GM15510 (cell line): Measurements from ENCODE around the gene TRIM38.

ENCODE experiments used
- POLR2A ChIP-seq: IDR thresholded peaks from 3 replicates; pipeline ENCODE4 v1.6.1; 2011; ENCODE audit warnings: borderline replicate concordance; ENCODE audit not compliant: insufficient read length; ENCODE audit errors: extremely low read depth

TRIM38 gene

GRCh38 chr6:26009817-26010216, 47.2 kb downstream of the TRIM38 start:
- no peak for TF ChIP-seq POLR2A

GRCh38 chr6:26012061-26012460, 49.5 kb downstream of the TRIM38 start:
- TF ChIP-seq POLR2A = no peak

GRCh38 chr6:26016245-26016962, 53.8 kb downstream of the TRIM38 start:
- TF ChIP-seq POLR2A = no peak

DNA sequence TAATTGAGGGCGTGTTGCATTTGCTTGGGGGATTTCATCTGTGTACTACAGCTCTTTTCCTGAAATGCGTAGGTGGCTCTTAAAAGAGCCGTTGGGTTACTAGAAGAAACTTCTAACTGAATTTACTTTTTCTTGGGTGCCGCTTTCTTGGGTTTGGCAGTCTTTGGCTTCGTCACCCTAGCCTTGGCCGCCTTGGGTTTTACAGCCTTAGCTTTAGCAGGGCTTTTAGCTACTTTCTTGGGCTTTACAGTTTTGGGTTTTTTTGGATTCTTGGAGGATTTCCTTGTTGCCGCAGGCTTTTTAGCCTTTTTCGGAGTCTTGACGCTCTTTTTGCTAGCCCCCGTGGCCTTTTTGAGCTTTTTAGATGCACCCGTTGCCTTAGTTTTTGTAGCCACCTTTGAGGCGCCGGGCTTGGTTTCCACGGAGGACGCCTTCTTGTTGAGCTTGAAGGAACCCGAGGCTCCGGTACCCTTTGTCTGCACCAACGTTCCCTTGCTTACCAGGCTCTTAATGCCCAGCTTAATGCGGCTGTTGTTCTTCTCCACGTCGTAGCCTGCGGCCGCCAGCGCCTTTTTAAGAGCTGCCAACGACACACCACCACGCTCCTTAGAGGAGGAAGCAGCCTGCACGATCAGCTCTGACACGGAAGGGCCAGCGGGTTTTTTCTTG, 54.5 kb downstream of the TRIM38 start:
- no peak for TF ChIP-seq POLR2A

DNA sequence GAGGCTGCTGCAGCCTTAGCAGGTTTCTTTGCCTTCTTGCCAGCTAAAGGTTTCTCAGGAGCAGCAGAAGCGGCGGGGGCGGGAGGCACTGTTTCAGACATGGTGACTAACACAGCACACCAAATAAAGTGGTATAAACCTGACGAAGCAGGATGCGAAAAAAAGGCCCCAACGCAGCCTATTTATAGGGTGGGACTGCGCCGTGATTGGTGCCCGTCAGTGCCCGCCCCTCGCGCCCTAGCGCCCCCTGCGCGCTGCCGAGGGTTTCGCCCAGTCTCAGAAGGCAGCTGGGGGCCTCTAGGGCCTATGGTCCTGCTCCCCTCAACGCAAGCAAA, 55.0 kb downstream of the TRIM38 start:
- peak; percentile 35 for TF ChIP-seq POLR2A

GRCh38 chr6:26019261-26019830, 56.7 kb downstream of the TRIM38 start:
- TF ChIP-seq POLR2A = no peak

DNA sequence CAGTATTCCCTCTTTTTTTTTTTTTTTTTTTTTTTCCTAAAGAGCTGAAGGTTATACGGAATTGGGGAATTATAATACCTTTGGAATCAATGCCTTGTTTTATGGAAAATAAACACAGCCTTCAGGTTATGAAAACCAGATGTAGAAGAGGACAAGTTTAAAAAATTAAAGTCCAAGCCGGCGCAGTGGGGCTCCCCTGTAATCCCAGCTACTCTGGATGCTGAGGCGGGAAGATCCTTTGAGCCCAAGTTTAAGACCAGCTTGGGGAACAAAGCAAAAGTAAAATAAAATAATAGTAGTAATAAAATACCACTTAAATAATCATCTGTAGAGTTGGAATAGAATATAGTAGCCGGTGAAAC, 57.3 kb downstream of the TRIM38 start:
- no peak for TF ChIP-seq POLR2A

- peak; percentile 100 for TF ChIP-seq POLR2A
Observed at GRCh38 chr6:26020329-26021000, 57.9 kb downstream of the TRIM38 start.

DNA sequence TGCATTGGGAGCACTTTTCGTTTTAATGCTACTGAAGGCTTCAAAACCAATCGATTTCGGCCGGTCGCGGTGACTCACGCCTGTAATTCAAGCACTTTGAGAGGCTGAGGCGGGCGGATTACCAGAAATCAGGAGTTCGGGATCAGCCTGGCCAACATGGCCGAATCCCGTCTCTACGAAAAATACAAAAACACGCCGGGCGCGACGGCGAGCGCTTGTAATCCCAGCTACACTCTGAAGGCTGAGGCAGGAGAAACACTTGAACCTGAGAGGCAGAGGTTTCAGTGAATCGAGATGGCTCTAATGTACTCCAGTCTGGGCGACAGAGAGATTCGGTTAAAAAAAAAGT, 58.4 kb downstream of the TRIM38 start:
- TF ChIP-seq POLR2A = no peak

DNA sequence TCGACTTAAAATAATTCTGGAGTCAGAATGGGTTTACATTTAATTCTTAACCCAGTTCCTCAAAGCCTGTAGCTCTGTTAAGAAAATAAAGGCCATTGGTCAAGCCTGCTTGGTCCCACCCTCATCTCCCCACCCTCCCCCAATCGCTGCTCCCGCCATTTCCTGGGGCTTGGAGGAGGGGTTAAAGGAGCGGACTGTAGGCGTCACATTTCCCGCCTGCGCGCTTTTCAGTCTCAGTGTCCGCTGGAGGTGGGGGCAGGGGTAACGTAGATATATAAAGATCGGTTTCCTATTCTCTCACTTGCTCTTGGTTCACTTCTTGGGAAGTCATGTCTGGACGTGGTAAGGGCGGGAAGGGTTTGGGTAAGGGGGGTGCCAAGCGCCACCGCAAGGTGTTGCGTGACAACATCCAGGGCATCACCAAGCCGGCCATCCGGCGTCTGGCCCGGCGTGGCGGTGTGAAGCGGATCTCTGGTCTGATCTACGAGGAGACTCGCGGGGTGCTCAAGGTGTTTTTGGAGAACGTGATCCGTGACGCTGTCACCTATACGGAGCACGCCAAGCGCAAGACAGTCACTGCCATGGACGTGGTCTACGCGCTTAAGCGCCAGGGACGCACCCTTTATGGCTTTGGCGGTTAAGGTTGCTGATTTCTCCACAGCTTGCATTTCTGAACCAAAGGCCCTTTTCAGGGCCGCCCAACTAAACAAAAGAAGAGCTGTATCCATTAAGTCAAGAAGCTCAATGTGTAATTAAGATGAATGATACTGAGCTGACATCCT, 58.9 kb downstream of the TRIM38 start:
- TF ChIP-seq POLR2A = peak; percentile 98

DNA sequence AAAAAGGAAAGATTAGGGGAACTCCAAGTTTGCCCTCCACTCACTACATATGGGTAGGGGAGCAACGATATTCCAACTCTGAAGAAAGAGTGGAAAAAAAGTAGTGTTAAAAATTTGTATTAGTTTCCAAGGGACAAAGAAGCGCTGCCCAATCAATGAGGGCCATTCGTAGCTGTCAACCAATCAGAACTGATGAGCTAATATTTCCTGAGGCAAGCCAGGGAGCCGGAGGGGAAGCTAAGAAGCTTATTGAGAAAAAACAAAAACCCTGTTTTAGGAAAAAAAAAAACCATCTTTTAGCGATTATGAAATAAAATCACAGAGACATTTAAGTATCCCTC, 59.5 kb downstream of the TRIM38 start:
- TF ChIP-seq POLR2A = no peak

- no peak for TF ChIP-seq POLR2A
Observed at GRCh38 chr6:26022737-26023136, 60.1 kb downstream of the TRIM38 start.

GRCh38 chr6:26024651-26025046, 62.0 kb downstream of the TRIM38 start:
- no peak for TF ChIP-seq POLR2A

GRCh38 chr6:26025047-26025893, 62.7 kb downstream of the TRIM38 start:
- no peak for TF ChIP-seq POLR2A

DNA sequence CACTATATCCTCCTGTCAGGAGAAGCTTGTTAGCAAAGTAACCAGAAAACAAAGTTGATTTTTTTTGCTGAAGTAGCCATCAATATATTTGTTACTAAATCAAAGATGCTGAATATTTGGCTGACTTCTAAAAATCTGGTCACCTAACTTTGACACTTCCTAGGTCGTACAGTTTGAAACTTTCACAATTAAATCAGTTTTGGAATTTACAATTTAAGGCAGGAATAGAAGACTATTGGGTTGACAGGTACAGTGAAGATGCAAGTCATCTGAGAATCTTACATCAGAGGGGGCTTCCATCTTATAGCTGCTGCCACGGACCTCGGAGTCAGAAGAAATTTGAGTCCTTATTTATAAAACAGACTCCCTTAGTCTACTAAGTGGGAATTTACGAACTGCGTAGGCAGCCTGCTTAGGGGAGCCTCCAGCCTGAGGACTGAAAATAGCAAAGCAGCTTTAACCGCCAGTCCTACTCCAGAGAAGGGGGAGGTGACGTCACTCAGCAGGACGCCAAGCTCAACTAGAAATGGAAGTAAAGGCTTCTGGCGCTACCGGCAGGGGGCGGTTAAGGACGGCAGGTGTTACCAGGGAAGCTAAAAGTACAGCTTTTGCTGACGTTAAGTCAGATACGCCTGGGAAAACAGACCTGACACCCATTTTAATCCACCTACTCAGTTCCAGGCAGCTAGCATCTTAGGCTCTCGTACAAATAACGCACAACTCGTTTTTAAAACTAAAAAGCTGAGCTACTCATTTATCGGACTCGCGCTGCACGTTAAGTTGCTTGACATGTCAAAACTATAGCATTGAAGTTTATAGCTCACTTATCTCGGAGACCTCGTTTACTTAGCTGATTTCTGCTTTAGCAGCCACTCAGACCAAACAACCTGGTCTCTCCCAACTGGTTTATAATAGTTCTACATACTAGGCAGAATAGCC, 63.6 kb downstream of the TRIM38 start:
- TF ChIP-seq POLR2A = peak; percentile 54
